HEK293 (cell line): ENCODE data around the gene POLD1.
"Not testable (repeated sequence)": the region's sequence is repeated elsewhere in the genome, so short reads cannot be mapped to it uniquely, and the experiment has no call there.

Source experiments
- KLF8 ChIP-seq: fragments of 450-650 bp; formaldehyde crosslinking; IDR thresholded peaks from 2 replicates; pipeline ENCODE4 v1.5.1; 2016; ENCODE audit warnings: missing biosample characterization, missing genetic modification characterization
- SALL2 ChIP-seq: fragments of 450-650 bp; formaldehyde crosslinking; IDR thresholded peaks from 2 replicates; pipeline ENCODE4 v1.5.0; 2017; ENCODE audit warnings: missing biosample characterization, mild to moderate bottlenecking, missing genetic modification characterization, borderline replicate concordance
- SP3 ChIP-seq: fragments of 450-650 bp; formaldehyde crosslinking; IDR thresholded peaks from 2 replicates; pipeline ENCODE4 v1.5.1; 2016; ENCODE audit warnings: missing biosample characterization, missing genetic modification characterization
- ZNF121 ChIP-seq: fragments of 450-650 bp; formaldehyde crosslinking; IDR thresholded peaks from 2 replicates; pipeline ENCODE4 v1.5.1; 2016; ENCODE audit warnings: missing biosample characterization, missing genetic modification characterization
- ZNF184 ChIP-seq: fragments of 450-650 bp; IDR thresholded peaks from 2 replicates; pipeline ENCODE4 v1.5.1; 2018; ENCODE audit warnings: missing biosample characterization, mild to moderate bottlenecking, missing genetic modification characterization
- ZNF274 ChIP-seq, 2 experiments: fragments of 200-500 bp in 1 of 2; fragments of 450-650 bp in 1 of 2; sonication (Bioruptor generic) in 1 of 2; formaldehyde crosslinking in 1 of 2; IDR thresholded peaks; 2 replicates each; pipeline versions ENCODE4 v1.5.1 to v1.6.1; 2014 to 2016; ENCODE audit warnings: borderline replicate concordance in 1 of 2, inconsistent platforms in 1 of 2, low read length in 1 of 2, missing biosample characterization in 1 of 2, missing genetic modification characterization in 1 of 2
- ZNF354C ChIP-seq: fragments of 450-650 bp; formaldehyde crosslinking; IDR thresholded peaks from 2 replicates; pipeline ENCODE4 v1.5.1; 2016; ENCODE audit warnings: missing biosample characterization, missing genetic modification characterization, low read depth, borderline replicate concordance
- ZSCAN16 ChIP-seq: fragments of 450-650 bp; formaldehyde crosslinking; IDR thresholded peaks from 2 replicates; pipeline ENCODE4 v1.5.1; 2016; ENCODE audit warnings: missing biosample characterization, missing genetic modification characterization
- TF ChIP-seq, protein P1 (sequence below): fragments of 450-650 bp; formaldehyde crosslinking; IDR thresholded peaks from 2 replicates; pipeline ENCODE4 v1.5.1; 2016; ENCODE audit warnings: missing biosample characterization, missing genetic modification characterization
- TF ChIP-seq, protein P2 (sequence below): fragments of 450-650 bp; formaldehyde crosslinking; IDR thresholded peaks from 2 replicates; pipeline ENCODE4 v1.5.1; 2016; ENCODE audit warnings: missing biosample characterization, missing genetic modification characterization
- TF ChIP-seq, protein P3 (sequence below): fragments of 450-650 bp; formaldehyde crosslinking; IDR thresholded peaks from 2 replicates; pipeline ENCODE4 v1.5.1; 2016; ENCODE audit warnings: missing biosample characterization, missing genetic modification characterization
- TF ChIP-seq, protein P4 (sequence below): fragments of 450-650 bp; formaldehyde crosslinking; IDR thresholded peaks from 2 replicates; pipeline ENCODE4 v1.5.1; 2016; ENCODE audit warnings: missing biosample characterization, missing genetic modification characterization
- TF ChIP-seq, protein P5 (sequence below): fragments of 450-650 bp; formaldehyde crosslinking; IDR thresholded peaks from 2 replicates; pipeline ENCODE4; 2016; ENCODE audit warnings: missing biosample characterization, missing genetic modification characterization

DNA sequence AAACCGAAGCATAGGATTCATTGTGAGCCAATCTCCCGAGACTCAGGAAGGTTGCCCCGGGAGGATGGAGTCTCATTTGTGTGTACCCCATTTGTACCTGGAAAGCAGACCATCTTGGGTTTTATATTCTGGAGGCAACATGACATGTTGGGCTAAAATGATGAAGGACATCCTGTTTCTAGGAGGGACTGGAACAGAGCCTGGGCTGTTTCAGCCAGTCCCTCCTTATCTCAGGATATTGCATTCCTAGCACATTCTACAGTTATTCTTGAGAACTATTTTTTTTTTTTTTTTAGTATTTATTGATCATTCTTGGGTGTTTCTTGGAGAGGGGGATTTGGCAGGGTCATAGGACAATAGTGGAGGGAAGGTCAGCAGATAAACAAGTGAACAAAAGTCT lies 6.1 kb downstream of the POLD1 start:
- TF ChIP-seq, protein P1, sequence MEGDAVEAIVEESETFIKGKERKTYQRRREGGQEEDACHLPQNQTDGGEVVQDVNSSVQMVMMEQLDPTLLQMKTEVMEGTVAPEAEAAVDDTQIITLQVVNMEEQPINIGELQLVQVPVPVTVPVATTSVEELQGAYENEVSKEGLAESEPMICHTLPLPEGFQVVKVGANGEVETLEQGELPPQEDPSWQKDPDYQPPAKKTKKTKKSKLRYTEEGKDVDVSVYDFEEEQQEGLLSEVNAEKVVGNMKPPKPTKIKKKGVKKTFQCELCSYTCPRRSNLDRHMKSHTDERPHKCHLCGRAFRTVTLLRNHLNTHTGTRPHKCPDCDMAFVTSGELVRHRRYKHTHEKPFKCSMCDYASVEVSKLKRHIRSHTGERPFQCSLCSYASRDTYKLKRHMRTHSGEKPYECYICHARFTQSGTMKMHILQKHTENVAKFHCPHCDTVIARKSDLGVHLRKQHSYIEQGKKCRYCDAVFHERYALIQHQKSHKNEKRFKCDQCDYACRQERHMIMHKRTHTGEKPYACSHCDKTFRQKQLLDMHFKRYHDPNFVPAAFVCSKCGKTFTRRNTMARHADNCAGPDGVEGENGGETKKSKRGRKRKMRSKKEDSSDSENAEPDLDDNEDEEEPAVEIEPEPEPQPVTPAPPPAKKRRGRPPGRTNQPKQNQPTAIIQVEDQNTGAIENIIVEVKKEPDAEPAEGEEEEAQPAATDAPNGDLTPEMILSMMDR (tag by site-specific recombination): not testable (repeated sequence)
- not testable (repeated sequence) for TF ChIP-seq ZSCAN16 (tag by site-specific recombination); KLF8 (tag by site-specific recombination); ZNF274 (IDR thresholded peaks at IDR 0.05; ENCODE audit: low read length); ZNF274 (tag by site-specific recombination; IDR thresholded peaks at IDR 0.05; ENCODE audit: borderline replicate concordance); ZNF121; SP3 (tag by site-specific recombination); ZNF184 (tag by site-specific recombination); SALL2; ZNF354C
- TF ChIP-seq, protein P2, sequence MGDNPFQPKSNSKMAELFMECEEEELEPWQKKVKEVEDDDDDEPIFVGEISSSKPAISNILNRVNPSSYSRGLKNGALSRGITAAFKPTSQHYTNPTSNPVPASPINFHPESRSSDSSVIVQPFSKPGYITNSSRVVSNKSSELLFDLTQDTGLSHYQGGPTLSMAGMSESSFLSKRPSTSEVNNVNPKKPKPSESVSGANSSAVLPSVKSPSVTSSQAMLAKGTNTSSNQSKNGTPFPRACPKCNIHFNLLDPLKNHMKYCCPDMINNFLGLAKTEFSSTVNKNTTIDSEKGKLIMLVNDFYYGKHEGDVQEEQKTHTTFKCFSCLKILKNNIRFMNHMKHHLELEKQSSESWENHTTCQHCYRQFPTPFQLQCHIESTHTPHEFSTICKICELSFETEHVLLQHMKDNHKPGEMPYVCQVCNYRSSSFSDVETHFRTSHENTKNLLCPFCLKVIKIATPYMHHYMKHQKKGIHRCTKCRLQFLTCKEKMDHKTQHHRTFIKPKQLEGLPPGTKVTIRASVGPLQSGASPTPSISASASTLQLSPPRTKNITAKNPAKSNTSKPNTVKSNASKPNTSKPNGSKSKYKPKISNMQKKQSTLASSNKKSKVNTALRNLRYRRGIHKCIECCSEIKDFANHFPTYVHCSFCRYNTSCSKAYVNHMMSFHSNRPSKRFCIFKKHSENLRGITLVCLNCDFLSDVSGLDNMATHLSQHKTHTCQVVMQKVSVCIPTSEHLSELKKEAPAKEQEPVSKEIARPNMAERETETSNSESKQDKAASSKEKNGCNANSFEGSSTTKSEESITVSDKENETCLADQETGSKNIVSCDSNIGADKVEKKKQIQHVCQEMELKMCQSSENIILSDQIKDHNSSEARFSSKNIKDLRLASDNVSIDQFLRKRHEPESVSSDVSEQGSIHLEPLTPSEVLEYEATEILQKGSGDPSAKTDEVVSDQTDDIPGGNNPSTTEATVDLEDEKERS (tag by site-specific recombination): not testable (repeated sequence)
- TF ChIP-seq, protein P3, sequence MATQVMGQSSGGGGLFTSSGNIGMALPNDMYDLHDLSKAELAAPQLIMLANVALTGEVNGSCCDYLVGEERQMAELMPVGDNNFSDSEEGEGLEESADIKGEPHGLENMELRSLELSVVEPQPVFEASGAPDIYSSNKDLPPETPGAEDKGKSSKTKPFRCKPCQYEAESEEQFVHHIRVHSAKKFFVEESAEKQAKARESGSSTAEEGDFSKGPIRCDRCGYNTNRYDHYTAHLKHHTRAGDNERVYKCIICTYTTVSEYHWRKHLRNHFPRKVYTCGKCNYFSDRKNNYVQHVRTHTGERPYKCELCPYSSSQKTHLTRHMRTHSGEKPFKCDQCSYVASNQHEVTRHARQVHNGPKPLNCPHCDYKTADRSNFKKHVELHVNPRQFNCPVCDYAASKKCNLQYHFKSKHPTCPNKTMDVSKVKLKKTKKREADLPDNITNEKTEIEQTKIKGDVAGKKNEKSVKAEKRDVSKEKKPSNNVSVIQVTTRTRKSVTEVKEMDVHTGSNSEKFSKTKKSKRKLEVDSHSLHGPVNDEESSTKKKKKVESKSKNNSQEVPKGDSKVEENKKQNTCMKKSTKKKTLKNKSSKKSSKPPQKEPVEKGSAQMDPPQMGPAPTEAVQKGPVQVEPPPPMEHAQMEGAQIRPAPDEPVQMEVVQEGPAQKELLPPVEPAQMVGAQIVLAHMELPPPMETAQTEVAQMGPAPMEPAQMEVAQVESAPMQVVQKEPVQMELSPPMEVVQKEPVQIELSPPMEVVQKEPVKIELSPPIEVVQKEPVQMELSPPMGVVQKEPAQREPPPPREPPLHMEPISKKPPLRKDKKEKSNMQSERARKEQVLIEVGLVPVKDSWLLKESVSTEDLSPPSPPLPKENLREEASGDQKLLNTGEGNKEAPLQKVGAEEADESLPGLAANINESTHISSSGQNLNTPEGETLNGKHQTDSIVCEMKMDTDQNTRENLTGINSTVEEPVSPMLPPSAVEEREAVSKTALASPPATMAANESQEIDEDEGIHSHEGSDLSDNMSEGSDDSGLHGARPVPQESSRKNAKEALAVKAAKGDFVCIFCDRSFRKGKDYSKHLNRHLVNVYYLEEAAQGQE: not testable (repeated sequence)
- TF ChIP-seq, protein P4, sequence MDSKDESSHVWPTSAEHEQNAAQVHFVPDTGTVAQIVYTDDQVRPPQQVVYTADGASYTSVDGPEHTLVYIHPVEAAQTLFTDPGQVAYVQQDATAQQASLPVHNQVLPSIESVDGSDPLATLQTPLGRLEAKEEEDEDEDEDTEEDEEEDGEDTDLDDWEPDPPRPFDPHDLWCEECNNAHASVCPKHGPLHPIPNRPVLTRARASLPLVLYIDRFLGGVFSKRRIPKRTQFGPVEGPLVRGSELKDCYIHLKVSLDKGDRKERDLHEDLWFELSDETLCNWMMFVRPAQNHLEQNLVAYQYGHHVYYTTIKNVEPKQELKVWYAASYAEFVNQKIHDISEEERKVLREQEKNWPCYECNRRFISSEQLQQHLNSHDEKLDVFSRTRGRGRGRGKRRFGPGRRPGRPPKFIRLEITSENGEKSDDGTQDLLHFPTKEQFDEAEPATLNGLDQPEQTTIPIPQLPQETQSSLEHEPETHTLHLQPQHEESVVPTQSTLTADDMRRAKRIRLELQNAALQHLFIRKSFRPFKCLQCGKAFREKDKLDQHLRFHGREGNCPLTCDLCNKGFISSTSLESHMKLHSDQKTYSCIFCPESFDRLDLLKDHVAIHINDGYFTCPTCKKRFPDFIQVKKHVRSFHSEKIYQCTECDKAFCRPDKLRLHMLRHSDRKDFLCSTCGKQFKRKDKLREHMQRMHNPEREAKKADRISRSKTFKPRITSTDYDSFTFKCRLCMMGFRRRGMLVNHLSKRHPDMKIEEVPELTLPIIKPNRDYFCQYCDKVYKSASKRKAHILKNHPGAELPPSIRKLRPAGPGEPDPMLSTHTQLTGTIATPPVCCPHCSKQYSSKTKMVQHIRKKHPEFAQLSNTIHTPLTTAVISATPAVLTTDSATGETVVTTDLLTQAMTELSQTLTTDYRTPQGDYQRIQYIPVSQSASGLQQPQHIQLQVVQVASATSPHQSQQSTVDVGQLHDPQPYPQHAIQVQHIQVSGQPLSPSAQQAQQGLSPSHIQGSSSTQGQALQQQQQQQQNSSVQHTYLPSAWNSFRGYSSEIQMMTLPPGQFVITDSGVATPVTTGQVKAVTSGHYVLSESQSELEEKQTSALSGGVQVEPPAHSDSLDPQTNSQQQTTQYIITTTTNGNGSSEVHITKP (tag by site-specific recombination): not testable (repeated sequence)
- TF ChIP-seq, protein P5, sequence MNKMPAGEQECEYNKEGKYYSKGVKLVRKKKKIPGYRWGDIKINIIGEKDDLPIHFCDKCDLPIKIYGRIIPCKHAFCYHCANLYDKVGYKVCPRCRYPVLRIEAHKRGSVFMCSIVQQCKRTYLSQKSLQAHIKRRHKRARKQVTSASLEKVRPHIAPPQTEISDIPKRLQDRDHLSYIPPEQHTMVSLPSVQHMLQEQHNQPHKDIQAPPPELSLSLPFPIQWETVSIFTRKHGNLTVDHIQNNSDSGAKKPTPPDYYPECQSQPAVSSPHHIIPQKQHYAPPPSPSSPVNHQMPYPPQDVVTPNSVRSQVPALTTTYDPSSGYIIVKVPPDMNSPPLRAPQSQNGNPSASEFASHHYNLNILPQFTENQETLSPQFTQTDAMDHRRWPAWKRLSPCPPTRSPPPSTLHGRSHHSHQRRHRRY: not testable (repeated sequence)
